H1 (cell line): ENCODE measurements around the gene NEK2. TPM values are rescaled to one million over a fixed set of nuclear protein-coding genes. Genes with fewer than 3 reads are reported as not detected.

Experiments used
- CTCF ChIA-PET: fragments of 300-600 bp; sonication (Branson Sonifier 250); formaldehyde crosslinking; loops from one replicate; lab custom pipeline; 2021; ENCODE audit not compliant: partially characterized antibody; lab: Charles Lee
- POLR2A ChIA-PET: fragments of 300-600 bp; sonication (Branson Sonifier 250); formaldehyde crosslinking; loops from one replicate; lab custom pipeline; 2021; ENCODE audit warnings: inconsistent platforms; ENCODE audit not compliant: partially characterized antibody; lab: Charles Lee
- DNase-seq, 2 experiments: peaks; one replicate each; pipeline versions ENCODE4 v3.0.0 to v3.0.0-alpha.2; 2010 to 2022; ENCODE audit warnings: low spot score in 2 of 2, low read depth in 1 of 2, mixed read lengths in 1 of 2
- FAIRE-seq: peaks from 2 replicates; lab custom pipeline; 2011; peaks lifted over from hg19 to GRCh38; lab: Jason Lieb, UNC
- H2AFZ ChIP-seq: 2 replicates; pipeline ENCODE4 v1.8.1; 2012; ENCODE audit warnings: low read length, inconsistent platforms
- H2AK5ac ChIP-seq: 2 replicates; pipeline ENCODE4 v1.6.1; 2013; ENCODE audit warnings: low read depth, low read length
- H2BK120ac ChIP-seq: replicated peaks from 2 replicates; pipeline ENCODE3; 2013; ENCODE audit warnings: low read depth, low read length, inconsistent platforms
- H2BK12ac ChIP-seq: 2 replicates; pipeline ENCODE4 v1.6.1; 2013; ENCODE audit warnings: low read depth, low read length
- H2BK15ac ChIP-seq: 2 replicates; pipeline ENCODE4 v1.6.1; 2013; ENCODE audit warnings: low read length
- H2BK20ac ChIP-seq: 2 replicates; pipeline ENCODE4 v1.6.1; 2013; ENCODE audit warnings: low read length
- H2BK5ac ChIP-seq: 2 replicates; pipeline ENCODE4 v1.6.1; 2013; ENCODE audit warnings: low read depth, low read length
- H3K14ac ChIP-seq: 2 replicates; pipeline ENCODE4 v1.6.1; 2013; ENCODE audit warnings: inconsistent platforms; ENCODE audit not compliant: insufficient read length
- H3K18ac ChIP-seq: 2 replicates; pipeline ENCODE4 v1.6.1; 2013; ENCODE audit warnings: low read length; ENCODE audit errors: extremely low read depth
- H3K23ac ChIP-seq: 2 replicates; pipeline ENCODE4 v1.6.1; 2013; ENCODE audit warnings: inconsistent platforms; ENCODE audit not compliant: insufficient read length
- H3K23me2 ChIP-seq: 2 replicates; pipeline ENCODE4 v1.6.1; 2013; ENCODE audit warnings: low read depth, low read length
- H3K27ac ChIP-seq: 2 replicates; pipeline ENCODE4 v1.6.1; 2011; ENCODE audit warnings: low read depth, low read length, inconsistent platforms
- H3K27me3 ChIP-seq, 4 experiments: replicated peaks in 1 of 4; 1 replicate in 1 of 4; 2 replicates in 3 of 4; pipeline versions ENCODE4 v1.6.1 to v1.8.1; 2011 to 2013; ENCODE audit warnings: low read length in 3 of 4, mild to moderate bottlenecking in 3 of 4, inconsistent platforms in 2 of 4, mixed read lengths in 2 of 4, moderate library complexity in 1 of 4; ENCODE audit not compliant: control insufficient read depth in 3 of 4, insufficient read depth in 3 of 4; ENCODE audit errors: extremely low read depth in 1 of 4
- H3K36me3 ChIP-seq, 4 experiments: 2 replicates each; pipeline versions ENCODE4 v1.6.1 to v1.8.1; 2011 to 2013; ENCODE audit warnings: mild to moderate bottlenecking in 4 of 4, low read length in 3 of 4, moderate library complexity in 2 of 4, control low read depth in 1 of 4, inconsistent platforms in 1 of 4; ENCODE audit not compliant: insufficient read depth in 4 of 4, control insufficient read depth in 2 of 4
- H3K4ac ChIP-seq: replicated peaks from 2 replicates; pipeline ENCODE3; 2013; ENCODE audit warnings: low read length, low read depth, mixed read lengths, inconsistent platforms; ENCODE audit not compliant: insufficient read length
- H3K4me1 ChIP-seq, 4 experiments: replicated peaks in 1 of 4; 1 replicate in 1 of 4; 2 replicates in 3 of 4; pipeline versions ENCODE4 v1.6.1 to v1.8.1; 2011 to 2013; ENCODE audit warnings: low read length in 3 of 4, inconsistent platforms in 2 of 4, mixed read lengths in 1 of 4; ENCODE audit not compliant: insufficient read depth in 4 of 4, control insufficient read depth in 3 of 4
- H3K4me2 ChIP-seq, 2 experiments: 2 replicates each; pipeline versions ENCODE4 v1.6.1 to v1.8.1; 2011 to 2013; ENCODE audit warnings: low read depth in 2 of 2, low read length in 2 of 2, control low read depth in 1 of 2, inconsistent platforms in 1 of 2, mild to moderate bottlenecking in 1 of 2; ENCODE audit not compliant: insufficient read depth in 1 of 2
- H3K4me3 ChIP-seq, 4 experiments: fragments of 200-600, 300-600 bp in 1 of 4; sonication (generic), shearing (Covaris generic), sonication (Bioruptor Twin) in 1 of 4; 2 replicates each; pipeline versions ENCODE4 v1.5.1 to v1.8.1; 2011 to 2016; ENCODE audit warnings: low read length in 4 of 4, low read depth in 3 of 4, control low read depth in 2 of 4, inconsistent platforms in 2 of 4, mild to moderate bottlenecking in 2 of 4, mixed read lengths in 1 of 4, moderate library complexity in 1 of 4; ENCODE audit not compliant: insufficient read depth in 2 of 4; ENCODE audit errors: extremely low read depth in 1 of 4
- H3K56ac ChIP-seq: replicated peaks from 2 replicates; pipeline ENCODE3; 2013; ENCODE audit warnings: low read depth, mild to moderate bottlenecking, mixed read lengths, low read length, inconsistent platforms; ENCODE audit not compliant: insufficient read length
- H3K79me1 ChIP-seq: 2 replicates; pipeline ENCODE4 v1.6.1; 2013; ENCODE audit warnings: low read depth, low read length, control low read depth
- H3K79me2 ChIP-seq, 2 experiments: 2 replicates each; pipeline versions ENCODE4 v1.6.1 to v1.8.1; 2012 to 2013; ENCODE audit warnings: low read length in 2 of 2, mild to moderate bottlenecking in 2 of 2, inconsistent platforms in 1 of 2; ENCODE audit not compliant: insufficient read depth in 2 of 2, control insufficient read depth in 1 of 2
- H3K9ac ChIP-seq, 4 experiments: replicated peaks in 1 of 4; 1 replicate in 1 of 4; 2 replicates in 3 of 4; pipeline versions ENCODE4 v1.6.1 to v1.8.1; 2011 to 2013; ENCODE audit warnings: low read depth in 3 of 4, low read length in 3 of 4, control low read depth in 2 of 4, mild to moderate bottlenecking in 2 of 4, moderate library complexity in 2 of 4, inconsistent platforms in 1 of 4; ENCODE audit errors: extremely low read depth in 1 of 4
- H3K9me3 ChIP-seq, 2 experiments: 2 replicates each; pipeline versions ENCODE4 v1.6.1 to v1.8.1; 2012 to 2013; ENCODE audit warnings: mild to moderate bottlenecking in 2 of 2, moderate library complexity in 2 of 2, control low read depth in 1 of 2, inconsistent platforms in 1 of 2, low read depth in 1 of 2, low read length in 1 of 2, mixed read lengths in 1 of 2; ENCODE audit not compliant: insufficient read depth in 2 of 2
- H4K20me1 ChIP-seq, 2 experiments: replicated peaks in 1 of 2; 2 replicates each; pipeline versions ENCODE3 to v1.8.1; 2011 to 2013; ENCODE audit warnings: inconsistent platforms in 2 of 2, low read length in 2 of 2, mild to moderate bottlenecking in 1 of 2; ENCODE audit not compliant: insufficient read depth in 2 of 2, control insufficient read depth in 1 of 2
- H4K5ac ChIP-seq: 2 replicates; pipeline ENCODE4 v1.6.1; 2013; ENCODE audit warnings: low read length, low read depth, mixed read lengths, inconsistent platforms; ENCODE audit not compliant: insufficient read length
- H4K8ac ChIP-seq: 2 replicates; pipeline ENCODE4 v1.8.0; 2013; ENCODE audit warnings: mild to moderate bottlenecking, moderate library complexity, low read length, inconsistent platforms; ENCODE audit not compliant: insufficient read depth; ENCODE audit errors: extremely low read depth
- H4K91ac ChIP-seq: replicated peaks from 2 replicates; pipeline ENCODE3; 2013; ENCODE audit warnings: low read length, mixed read lengths, inconsistent platforms; ENCODE audit not compliant: insufficient read length
- CBX8 ChIP-seq: fragments of 300-800, 300-1000 bp; sonication (generic); IDR thresholded peaks from 2 replicates; pipeline ENCODE4 v1.7.1; 2016; ENCODE audit warnings: low read depth, low read length, borderline replicate concordance
- CHD1 ChIP-seq: IDR thresholded peaks from 2 replicates; pipeline ENCODE4 v1.6.1; 2012; ENCODE audit warnings: low read depth, low read length, improper control_type of control experiment
- CHD2 ChIP-seq: IDR thresholded peaks from 2 replicates; pipeline ENCODE4 v1.6.1; 2012; ENCODE audit warnings: low read length, improper control_type of control experiment
- CTBP2 ChIP-seq: IDR thresholded peaks from 2 replicates; pipeline ENCODE4 v1.7.0; 2011; ENCODE audit warnings: borderline replicate concordance, mild to moderate bottlenecking, moderate library complexity, mixed read lengths, low read length; ENCODE audit not compliant: insufficient read depth, insufficient read length
- KDM1A ChIP-seq: fragments of 200-600, 300-600 bp; sonication (generic); IDR thresholded peaks from 2 replicates; pipeline ENCODE4 v1.7.1; 2016; ENCODE audit warnings: mild to moderate bottlenecking, low read length, borderline replicate concordance
- POLR2A ChIP-seq, 2 experiments: IDR thresholded peaks; 1 replicate in 1 of 2; 2 replicates in 1 of 2; pipeline ENCODE4 v1.6.1; 2011; ENCODE audit warnings: low read depth in 2 of 2, low read length in 2 of 2, mild to moderate bottlenecking in 2 of 2; ENCODE audit errors: control extremely low read depth in 1 of 2
- POU5F1 ChIP-seq: IDR thresholded peaks from 2 replicates; pipeline ENCODE4 v1.6.1; 2011; ENCODE audit warnings: low read depth, mild to moderate bottlenecking, low read length, moderate library complexity
- SP2 ChIP-seq: IDR thresholded peaks from 2 replicates; pipeline ENCODE4 v1.6.1; 2012; ENCODE audit warnings: mild to moderate bottlenecking, low read length, inconsistent platforms
- WGBS, 2 experiments: shearing (Covaris generic) in 1 of 2; methylation state at CpG; one replicate each; pipeline versions ENCODE4 v1.1.6 to v1.1.7; 2013 to 2015; ENCODE audit warnings: low lambda C conversion rate in 2 of 2, mixed read lengths in 2 of 2, inconsistent platforms in 1 of 2, low coverage in 1 of 2, missing lambda C conversion rate in 1 of 2; ENCODE audit not compliant: insufficient replicate concordance in 2 of 2, insufficient coverage in 1 of 2, insufficient read length in 1 of 2; ENCODE audit errors: extremely low coverage in 1 of 2, missing lambda C conversion rate in 1 of 2; 5-methylcytosine and 5-hydroxymethylcytosine counted together
- polyA plus RNA-seq, 7 experiments: library from polyadenylated mRNA; depleted of rRNA in 3 of 7; stranded (reverse) in 5 of 7; unstranded in 2 of 7; fragments of >200 nt in 5 of 7; fragments of 200-250 nt in 2 of 7; gene quantifications; 1 replicate in 5 of 7; 2 replicates in 1 of 7; 4 replicates in 1 of 7; pipeline versions ENCODE4 v1.2.1 to v1.2.3, GENCODE V29; 2011 to 2013; ENCODE audit warnings: missing spikeins in 2 of 7, mixed read lengths in 2 of 7
- total RNA-seq: library from RNA; stranded (reverse); fragmentation: NEBNext Ultra II Directional; extraction: Animal tissue kit (Norgen Biotek cat#: 25700); gene quantifications from 2 replicates; pipeline ENCODE4 v1.2.1, GENCODE V29; 2021
- TF ChIP-seq, protein P1 (sequence below): IDR thresholded peaks from 2 replicates; pipeline ENCODE4 v1.6.1; 2012; ENCODE audit warnings: low read length, inconsistent platforms

NEK2 gene
- total and polyA plus RNA-seq, 2 of the 8 experiments (the other 6 are each of a cell fraction or from before 2014, with no cell fraction given) = 8.4 to 22.9 TPM

DNA sequence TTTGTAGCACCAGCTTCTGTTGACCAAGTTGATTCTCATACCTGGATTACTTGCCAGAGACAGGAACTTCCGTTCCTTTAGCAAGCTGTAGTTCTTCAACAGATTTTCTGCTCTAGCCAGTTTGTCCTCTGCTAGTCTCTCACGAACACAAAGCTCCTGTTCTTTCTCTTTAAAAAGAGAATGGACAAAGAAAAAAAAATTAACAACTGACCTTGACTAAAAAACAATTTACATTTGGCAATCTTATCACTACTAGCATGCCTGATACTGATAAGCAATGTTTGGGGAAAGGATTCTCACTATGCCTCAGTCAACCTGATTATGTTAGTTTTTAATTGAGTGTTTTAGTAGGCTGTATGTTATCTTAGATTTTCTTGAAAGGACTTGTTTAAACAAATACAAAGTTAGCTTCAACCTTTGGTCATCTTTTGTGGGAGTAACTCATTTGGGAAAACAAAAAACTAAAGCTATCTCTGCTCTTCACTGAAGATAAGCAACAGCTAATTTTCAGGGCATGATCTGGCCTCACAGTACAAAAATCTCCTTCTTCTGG is 8.3 kb downstream of the NEK2 start:
- Histone ChIP-seq H3K27me3 (peaks cover 0 to 1% (median 0%) of the 10 kb centered on the region in 4 experiments; a peak in 1 of 7 replicates), H4K8ac (no peak overlapping the region), H2BK5ac (no peak overlapping the region), H3K14ac (no peak overlapping the region), H3K9me3 (no peaks in the 10 kb centered on the region), H3K4me1 (no peaks in the 10 kb centered on the region), H4K20me1 (no peaks in the 10 kb centered on the region), H2BK120ac (no peak overlapping the region), H2AK5ac (no peak overlapping the region), H2AFZ (no peak overlapping the region), H3K4me2 (no peak overlapping the region), H3K18ac (no peak overlapping the region), H2BK20ac (no peak overlapping the region), H2BK12ac (no peak overlapping the region), H3K23me2 (no peaks in the 10 kb centered on the region), H3K9ac (no peak overlapping the region), H3K4me3 (no peak overlapping the region), H2BK15ac (no peak overlapping the region), H3K79me2 (no peaks in the 10 kb centered on the region), H3K27ac (no peak overlapping the region), H3K23ac (no peak overlapping the region), H3K56ac (no peak overlapping the region), H3K79me1 (no peaks in the 10 kb centered on the region), H4K91ac (no peak overlapping the region), H3K36me3 (peaks cover 0 to 35% (median 14%) of the 10 kb centered on the region in 4 experiments; a peak in 7 of 8 replicates), H4K5ac (no peak overlapping the region), H3K4ac (no peak overlapping the region)
- WGBS, 2 experiments = 93% methylated on average over 2 of the region's 2 CpGs; no CpG with 5 or more reads in 1 of the 2 experiments
- FAIRE-seq = no peak
- ChIA-PET POLR2A (interaction anchor here (1.8 kb wide), 1 partner anchor 8 kb away, joined by 5 read pairs; the partner anchor contains the start of gene NEK2), CTCF (interaction anchor here (1.3 kb wide), 2 partner anchors 10 to 13 kb away, joined by 3 to 4 read pairs; no protein-coding TSS in a partner anchor)
- DNase-seq = no peak
- TF ChIP-seq CBX8 = no peak
- TF ChIP-seq, protein P1, sequence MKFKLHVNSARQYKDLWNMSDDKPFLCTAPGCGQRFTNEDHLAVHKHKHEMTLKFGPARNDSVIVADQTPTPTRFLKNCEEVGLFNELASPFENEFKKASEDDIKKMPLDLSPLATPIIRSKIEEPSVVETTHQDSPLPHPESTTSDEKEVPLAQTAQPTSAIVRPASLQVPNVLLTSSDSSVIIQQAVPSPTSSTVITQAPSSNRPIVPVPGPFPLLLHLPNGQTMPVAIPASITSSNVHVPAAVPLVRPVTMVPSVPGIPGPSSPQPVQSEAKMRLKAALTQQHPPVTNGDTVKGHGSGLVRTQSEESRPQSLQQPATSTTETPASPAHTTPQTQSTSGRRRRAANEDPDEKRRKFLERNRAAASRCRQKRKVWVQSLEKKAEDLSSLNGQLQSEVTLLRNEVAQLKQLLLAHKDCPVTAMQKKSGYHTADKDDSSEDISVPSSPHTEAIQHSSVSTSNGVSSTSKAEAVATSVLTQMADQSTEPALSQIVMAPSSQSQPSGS = no peak
- TF ChIP-seq POU5F1 = no peak
- no peak for TF ChIP-seq POLR2A (IDR thresholded peaks at IDR 0.05; ENCODE audit: control extremely low read depth in 1 of 2, low read depth in 2 of 2, low read length in 2 of 2)
- no peak for TF ChIP-seq SP2
- TF ChIP-seq CHD1 = no peak
- TF ChIP-seq CTBP2 = no peak
- TF ChIP-seq KDM1A = no peak
- TF ChIP-seq CHD2 = no peak
